ENCODE results near the gene ZNF316. TPM values are rescaled to one million over a fixed set of nuclear protein-coding genes. Genes with fewer than 3 reads are reported as not detected.

Gene ZNF316
- total RNA-seq, 1 experiment from 2014 or later = 15.1 TPM

DNA sequence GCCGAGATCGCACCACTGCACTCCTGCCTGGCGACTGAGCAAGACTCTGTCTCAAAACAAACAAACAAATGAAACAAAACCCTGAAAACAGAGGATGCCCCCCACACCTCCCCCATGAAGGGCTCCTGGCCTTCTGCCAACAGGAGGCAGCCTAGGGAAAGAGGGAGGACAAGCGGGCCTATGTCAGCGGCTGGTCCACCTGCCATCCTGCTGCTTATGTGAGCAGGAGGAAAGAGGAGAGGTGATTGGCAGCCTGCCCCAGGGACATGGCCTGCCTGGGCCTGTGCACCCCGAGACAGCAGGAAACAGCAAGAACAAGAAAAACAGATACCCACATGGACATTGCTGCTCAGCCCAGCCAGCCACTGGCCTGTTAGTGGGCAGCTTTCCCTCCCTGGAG, 9.1 kb upstream of the ZNF316 start (continued):
- TF ChIP-seq, protein P1, sequence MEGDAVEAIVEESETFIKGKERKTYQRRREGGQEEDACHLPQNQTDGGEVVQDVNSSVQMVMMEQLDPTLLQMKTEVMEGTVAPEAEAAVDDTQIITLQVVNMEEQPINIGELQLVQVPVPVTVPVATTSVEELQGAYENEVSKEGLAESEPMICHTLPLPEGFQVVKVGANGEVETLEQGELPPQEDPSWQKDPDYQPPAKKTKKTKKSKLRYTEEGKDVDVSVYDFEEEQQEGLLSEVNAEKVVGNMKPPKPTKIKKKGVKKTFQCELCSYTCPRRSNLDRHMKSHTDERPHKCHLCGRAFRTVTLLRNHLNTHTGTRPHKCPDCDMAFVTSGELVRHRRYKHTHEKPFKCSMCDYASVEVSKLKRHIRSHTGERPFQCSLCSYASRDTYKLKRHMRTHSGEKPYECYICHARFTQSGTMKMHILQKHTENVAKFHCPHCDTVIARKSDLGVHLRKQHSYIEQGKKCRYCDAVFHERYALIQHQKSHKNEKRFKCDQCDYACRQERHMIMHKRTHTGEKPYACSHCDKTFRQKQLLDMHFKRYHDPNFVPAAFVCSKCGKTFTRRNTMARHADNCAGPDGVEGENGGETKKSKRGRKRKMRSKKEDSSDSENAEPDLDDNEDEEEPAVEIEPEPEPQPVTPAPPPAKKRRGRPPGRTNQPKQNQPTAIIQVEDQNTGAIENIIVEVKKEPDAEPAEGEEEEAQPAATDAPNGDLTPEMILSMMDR (IDR thresholded peaks at IDR 0.05) = no peak
- TF ChIP-seq ZNF396 (CRISPR knock-in tag; IDR thresholded peaks at IDR 0.05; ENCODE audit: borderline replicate concordance) (no peak), HMGA2 (CRISPR knock-in tag; IDR thresholded peaks at IDR 0.05) (no peak), ZNF219 (CRISPR knock-in tag; IDR thresholded peaks at IDR 0.05; ENCODE audit: borderline replicate concordance) (no peak)

- Mint-ChIP-seq H3K27ac (no peak overlapping the region), H3K4me1 (no peaks in the 10 kb centered on the region), H3K4me3 (no peak overlapping the region), H3K27me3 (ENCODE audit: low read depth) (no peaks in the 10 kb centered on the region), H3K9me3 (no peaks in the 10 kb centered on the region), H3K36me3 (no peaks in the 10 kb centered on the region)
- ChIA-PET POLR2A (no interaction called here), CTCF (interaction anchor here (0.7 kb wide), 1 partner anchor 41 kb away, joined by 3 read pairs; no protein-coding TSS in a partner anchor)
- ATAC-seq (no peak), DNase-seq (ENCODE audit: low spot score) (no peak)
- no peak for TF ChIP-seq SMAD3 (CRISPR knock-in tag; IDR thresholded peaks at IDR 0.05; ENCODE audit: borderline replicate concordance)
- TF ChIP-seq ZNF281 (CRISPR knock-in tag; IDR thresholded peaks at IDR 0.05) = no peak
- no peak for TF ChIP-seq TEAD4 (CRISPR knock-in tag; IDR thresholded peaks at IDR 0.05)
- no peak for TF ChIP-seq PREB (CRISPR knock-in tag; IDR thresholded peaks at IDR 0.05; ENCODE audit: borderline replicate concordance)
- no peak for TF ChIP-seq NFYB (CRISPR knock-in tag; conservative IDR thresholded peaks at IDR 0.05; ENCODE audit: low read depth)
- TF ChIP-seq, protein P2, sequence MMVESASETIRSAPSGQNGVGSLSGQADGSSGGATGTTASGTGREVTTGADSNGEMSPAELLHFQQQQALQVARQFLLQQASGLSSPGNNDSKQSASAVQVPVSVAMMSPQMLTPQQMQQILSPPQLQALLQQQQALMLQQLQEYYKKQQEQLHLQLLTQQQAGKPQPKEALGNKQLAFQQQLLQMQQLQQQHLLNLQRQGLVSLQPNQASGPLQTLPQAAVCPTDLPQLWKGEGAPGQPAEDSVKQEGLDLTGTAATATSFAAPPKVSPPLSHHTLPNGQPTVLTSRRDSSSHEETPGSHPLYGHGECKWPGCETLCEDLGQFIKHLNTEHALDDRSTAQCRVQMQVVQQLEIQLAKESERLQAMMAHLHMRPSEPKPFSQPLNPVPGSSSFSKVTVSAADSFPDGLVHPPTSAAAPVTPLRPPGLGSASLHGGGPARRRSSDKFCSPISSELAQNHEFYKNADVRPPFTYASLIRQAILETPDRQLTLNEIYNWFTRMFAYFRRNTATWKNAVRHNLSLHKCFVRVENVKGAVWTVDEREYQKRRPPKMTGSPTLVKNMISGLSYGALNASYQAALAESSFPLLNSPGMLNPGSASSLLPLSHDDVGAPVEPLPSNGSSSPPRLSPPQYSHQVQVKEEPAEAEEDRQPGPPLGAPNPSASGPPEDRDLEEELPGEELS (CRISPR knock-in tag; IDR thresholded peaks at IDR 0.05) = no peak
- no peak for TF ChIP-seq STAT6 (CRISPR knock-in tag; conservative IDR thresholded peaks at IDR 0.05; ENCODE audit: low read depth)
- TF ChIP-seq, protein P3, sequence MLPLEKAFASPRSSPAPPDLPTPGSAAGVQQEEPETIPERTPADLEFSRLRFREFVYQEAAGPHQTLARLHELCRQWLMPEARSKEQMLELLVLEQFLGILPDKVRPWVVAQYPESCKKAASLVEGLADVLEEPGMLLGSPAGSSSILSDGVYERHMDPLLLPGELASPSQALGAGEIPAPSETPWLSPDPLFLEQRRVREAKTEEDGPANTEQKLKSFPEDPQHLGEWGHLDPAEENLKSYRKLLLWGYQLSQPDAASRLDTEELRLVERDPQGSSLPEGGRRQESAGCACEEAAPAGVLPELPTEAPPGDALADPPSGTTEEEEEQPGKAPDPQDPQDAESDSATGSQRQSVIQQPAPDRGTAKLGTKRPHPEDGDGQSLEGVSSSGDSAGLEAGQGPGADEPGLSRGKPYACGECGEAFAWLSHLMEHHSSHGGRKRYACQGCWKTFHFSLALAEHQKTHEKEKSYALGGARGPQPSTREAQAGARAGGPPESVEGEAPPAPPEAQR (CRISPR knock-in tag; IDR thresholded peaks at IDR 0.05) = no peak
Measured at GRCh38 chr7:6630007-6630849, 6.9 kb upstream of the ZNF316 start.

Data from WTC11 (cell line).